ENCODE results near the gene CAV2.

- TF ChIP-seq, protein P1, sequence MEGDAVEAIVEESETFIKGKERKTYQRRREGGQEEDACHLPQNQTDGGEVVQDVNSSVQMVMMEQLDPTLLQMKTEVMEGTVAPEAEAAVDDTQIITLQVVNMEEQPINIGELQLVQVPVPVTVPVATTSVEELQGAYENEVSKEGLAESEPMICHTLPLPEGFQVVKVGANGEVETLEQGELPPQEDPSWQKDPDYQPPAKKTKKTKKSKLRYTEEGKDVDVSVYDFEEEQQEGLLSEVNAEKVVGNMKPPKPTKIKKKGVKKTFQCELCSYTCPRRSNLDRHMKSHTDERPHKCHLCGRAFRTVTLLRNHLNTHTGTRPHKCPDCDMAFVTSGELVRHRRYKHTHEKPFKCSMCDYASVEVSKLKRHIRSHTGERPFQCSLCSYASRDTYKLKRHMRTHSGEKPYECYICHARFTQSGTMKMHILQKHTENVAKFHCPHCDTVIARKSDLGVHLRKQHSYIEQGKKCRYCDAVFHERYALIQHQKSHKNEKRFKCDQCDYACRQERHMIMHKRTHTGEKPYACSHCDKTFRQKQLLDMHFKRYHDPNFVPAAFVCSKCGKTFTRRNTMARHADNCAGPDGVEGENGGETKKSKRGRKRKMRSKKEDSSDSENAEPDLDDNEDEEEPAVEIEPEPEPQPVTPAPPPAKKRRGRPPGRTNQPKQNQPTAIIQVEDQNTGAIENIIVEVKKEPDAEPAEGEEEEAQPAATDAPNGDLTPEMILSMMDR (conservative IDR thresholded peaks at IDR 0.05; ENCODE audit: low read depth, low read length) = no peak
- TF ChIP-seq EZH2 (IDR thresholded peaks at IDR 0.05; ENCODE audit: low read length, unreplicated experiment) (no peak), EZH2phosphoT487 (IDR thresholded peaks at IDR 0.05; ENCODE audit: borderline replicate concordance, low read length) (no peak)
Measured at GRCh38 chr7:116478834-116479233, 20.7 kb upstream of the CAV2 start.

Data from PC-3 (cell line).